PFSK-1 (cell line): Measurements from ENCODE around the gene NUDT2.

Experiments used
- FOXP2 ChIP-seq: optimal IDR thresholded peaks from 2 replicates; pipeline ENCODE3; 2011; ENCODE audit warnings: borderline replicate concordance, control low read depth, inconsistent platforms; ENCODE audit not compliant: insufficient read depth; ENCODE audit errors: extremely low read length, extremely low read depth
- POLR2AphosphoS5 ChIP-seq: IDR thresholded peaks from 2 replicates; pipeline ENCODE4 v1.6.1; 2012; ENCODE audit warnings: low read depth, mild to moderate bottlenecking, control low read depth, low read length, moderate library complexity
- SIN3A ChIP-seq: IDR thresholded peaks from 2 replicates; pipeline ENCODE4 v1.6.1; 2012; ENCODE audit warnings: mild to moderate bottlenecking, low read length, moderate library complexity, borderline replicate concordance; ENCODE audit not compliant: insufficient read depth
- TAF1 ChIP-seq: IDR thresholded peaks from 2 replicates; pipeline ENCODE4 v1.6.1; 2012; ENCODE audit warnings: low read length, control low read depth, borderline replicate concordance; ENCODE audit not compliant: insufficient read depth
- TF ChIP-seq, protein P1 (sequence below), 2 experiments: IDR thresholded peaks; 2 replicates each; pipeline versions ENCODE4 v1.6.1 to v1.8.0; 2011 to 2012; ENCODE audit warnings: low read depth in 2 of 2, low read length in 2 of 2, control low read depth in 1 of 2, inconsistent platforms in 1 of 2, mild to moderate bottlenecking in 1 of 2, moderate library complexity in 1 of 2; ENCODE audit not compliant: insufficient read depth in 1 of 2

NUDT2 gene

GRCh38 chr9:34346873-34347799 is 17.8 kb downstream of the NUDT2 start:
- TF ChIP-seq POLR2AphosphoS5 (no peak), SIN3A (no peak), FOXP2 (no peak), TAF1 (no peak)
- TF ChIP-seq, protein P1, sequence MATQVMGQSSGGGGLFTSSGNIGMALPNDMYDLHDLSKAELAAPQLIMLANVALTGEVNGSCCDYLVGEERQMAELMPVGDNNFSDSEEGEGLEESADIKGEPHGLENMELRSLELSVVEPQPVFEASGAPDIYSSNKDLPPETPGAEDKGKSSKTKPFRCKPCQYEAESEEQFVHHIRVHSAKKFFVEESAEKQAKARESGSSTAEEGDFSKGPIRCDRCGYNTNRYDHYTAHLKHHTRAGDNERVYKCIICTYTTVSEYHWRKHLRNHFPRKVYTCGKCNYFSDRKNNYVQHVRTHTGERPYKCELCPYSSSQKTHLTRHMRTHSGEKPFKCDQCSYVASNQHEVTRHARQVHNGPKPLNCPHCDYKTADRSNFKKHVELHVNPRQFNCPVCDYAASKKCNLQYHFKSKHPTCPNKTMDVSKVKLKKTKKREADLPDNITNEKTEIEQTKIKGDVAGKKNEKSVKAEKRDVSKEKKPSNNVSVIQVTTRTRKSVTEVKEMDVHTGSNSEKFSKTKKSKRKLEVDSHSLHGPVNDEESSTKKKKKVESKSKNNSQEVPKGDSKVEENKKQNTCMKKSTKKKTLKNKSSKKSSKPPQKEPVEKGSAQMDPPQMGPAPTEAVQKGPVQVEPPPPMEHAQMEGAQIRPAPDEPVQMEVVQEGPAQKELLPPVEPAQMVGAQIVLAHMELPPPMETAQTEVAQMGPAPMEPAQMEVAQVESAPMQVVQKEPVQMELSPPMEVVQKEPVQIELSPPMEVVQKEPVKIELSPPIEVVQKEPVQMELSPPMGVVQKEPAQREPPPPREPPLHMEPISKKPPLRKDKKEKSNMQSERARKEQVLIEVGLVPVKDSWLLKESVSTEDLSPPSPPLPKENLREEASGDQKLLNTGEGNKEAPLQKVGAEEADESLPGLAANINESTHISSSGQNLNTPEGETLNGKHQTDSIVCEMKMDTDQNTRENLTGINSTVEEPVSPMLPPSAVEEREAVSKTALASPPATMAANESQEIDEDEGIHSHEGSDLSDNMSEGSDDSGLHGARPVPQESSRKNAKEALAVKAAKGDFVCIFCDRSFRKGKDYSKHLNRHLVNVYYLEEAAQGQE (IDR thresholded peaks at IDR 0.05; ENCODE audit: insufficient read depth in 1 of 2, low read depth in 2 of 2, low read length in 2 of 2): no peak

- TF ChIP-seq FOXP2 (no peak), POLR2AphosphoS5 (no peak), SIN3A (no peak), TAF1 (no peak)
- TF ChIP-seq, protein P1 (IDR thresholded peaks at IDR 0.05; ENCODE audit: insufficient read depth in 1 of 2, low read depth in 2 of 2, low read length in 2 of 2): no peak
Observed at GRCh38 chr9:34347800-34348158, 18.4 kb downstream of the NUDT2 start.

DNA sequence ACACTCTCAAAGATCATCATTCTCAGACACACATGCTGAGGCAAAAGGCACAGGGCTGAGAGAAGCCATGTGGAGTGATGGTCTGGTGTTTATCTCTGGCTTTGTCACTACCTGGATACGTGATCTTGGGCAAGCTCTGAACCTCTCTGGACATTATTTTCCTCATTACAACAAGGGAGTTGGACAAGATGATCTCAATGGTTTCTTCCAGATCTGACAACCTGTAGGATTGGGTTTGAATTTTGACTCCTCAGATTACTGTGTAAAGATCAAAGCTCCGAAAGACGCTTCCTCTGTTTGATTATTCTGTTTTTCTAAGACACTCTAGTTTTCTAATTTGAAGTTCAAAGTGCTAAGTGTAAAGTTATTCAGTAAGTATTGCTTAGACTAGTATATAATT is 20.0 kb downstream of the NUDT2 start:
- TF ChIP-seq SIN3A (no peak), TAF1 (no peak), FOXP2 (no peak), POLR2AphosphoS5 (no peak)
- TF ChIP-seq, protein P1 (IDR thresholded peaks at IDR 0.05; ENCODE audit: insufficient read depth in 1 of 2, low read depth in 2 of 2, low read length in 2 of 2): no peak

DNA sequence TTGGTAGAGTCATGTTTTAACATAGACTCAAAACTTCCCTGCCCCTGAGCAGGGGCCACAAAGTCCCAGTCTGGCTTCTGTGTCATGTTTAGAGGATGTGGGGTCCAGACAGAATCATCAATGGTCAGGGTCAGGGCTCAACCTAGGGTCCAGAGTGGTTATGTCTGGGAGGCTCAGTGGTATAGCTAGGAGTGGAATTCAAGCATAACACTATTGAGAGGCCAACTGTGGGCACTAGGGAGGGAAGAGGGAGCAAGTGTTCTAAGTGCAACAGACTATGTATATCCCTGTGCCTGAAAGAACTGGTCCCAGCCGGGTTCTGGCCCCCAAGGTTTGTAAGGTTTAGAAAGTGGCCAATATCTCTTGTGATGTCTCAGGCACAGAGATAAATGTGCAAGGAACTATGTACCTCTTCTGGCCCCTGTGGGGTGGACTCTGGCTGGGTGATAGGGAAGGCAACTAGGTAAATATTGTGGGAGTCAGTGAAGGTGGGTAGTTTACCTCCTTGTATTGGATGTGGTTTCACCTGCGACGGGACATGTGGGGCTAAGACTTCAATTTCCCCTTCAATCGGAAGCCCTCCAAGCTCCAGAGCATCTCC is 33.3 kb downstream of the NUDT2 start:
- no peak for TF ChIP-seq POLR2AphosphoS5
- TF ChIP-seq SIN3A: no peak
- TF ChIP-seq TAF1: no peak
- TF ChIP-seq, protein P1 (IDR thresholded peaks at IDR 0.05; ENCODE audit: insufficient read depth in 1 of 2, low read depth in 2 of 2, low read length in 2 of 2): no peak
- no peak for TF ChIP-seq FOXP2
